H4 (cell line): Measurements from ENCODE around the gene ANO6. TPM values are rescaled to one million over a fixed set of nuclear protein-coding genes. Genes with fewer than 3 reads are reported as not detected.
"Not testable (repeated sequence)": the region's sequence is repeated elsewhere in the genome, so short reads cannot be mapped to it uniquely, and the experiment has no call there.

ENCODE experiments used
- DNase-seq: peaks from one replicate; pipeline ENCODE4 v3.0.0-alpha.2; 2015; ENCODE audit warnings: low spot score
- total RNA-seq: library from RNA; depleted of rRNA; stranded (reverse); fragments of >200 nt; shearing (Covaris generic); gene quantifications from 2 replicates; pipeline ENCODE4 v1.2.3, GENCODE V29; 2014

ANO6 gene
- total RNA-seq, 1 experiment from 2014 or later, result 37.6 TPM

- DNase-seq, result no peak
Observed at GRCh38 chr12:45309836-45310626, 94.1 kb downstream of the ANO6 start.

DNA sequence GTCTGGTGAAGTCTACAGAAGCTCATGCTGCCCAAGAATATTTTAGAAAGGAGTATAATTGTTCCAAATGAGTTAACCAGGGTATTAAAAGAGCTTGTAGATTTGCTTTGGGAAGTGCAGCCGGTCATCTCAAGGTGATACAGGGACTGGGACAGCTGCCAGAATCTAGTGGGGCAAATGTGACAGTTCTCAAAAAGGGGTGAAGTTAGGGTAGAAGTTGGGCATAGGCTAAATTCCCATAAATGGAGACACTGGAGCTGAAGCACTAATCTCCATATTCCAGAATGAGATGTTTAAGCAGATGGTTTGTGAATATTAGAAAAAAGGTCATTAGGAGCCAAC is 94.7 kb downstream of the ANO6 start:
- no peak for DNase-seq

- no peak for DNase-seq
Observed at GRCh38 chr12:45312012-45312411, 96.1 kb downstream of the ANO6 start.

- DNase-seq, result no peak
Observed at GRCh38 chr12:45314770-45315169, 98.9 kb downstream of the ANO6 start.

- DNase-seq, result no peak
Observed at GRCh38 chr12:45315462-45315861, 99.6 kb downstream of the ANO6 start.

- DNase-seq, result not testable (repeated sequence)
Observed at GRCh38 chr12:45317261-45317660, 101.4 kb downstream of the ANO6 start.

- DNase-seq, result no peak
Observed at GRCh38 chr12:45322810-45323209, 106.9 kb downstream of the ANO6 start.

- no peak for DNase-seq
Observed at GRCh38 chr12:45324391-45324790, 108.5 kb downstream of the ANO6 start.

- no peak for DNase-seq
Observed at GRCh38 chr12:45326358-45326975, 110.6 kb downstream of the ANO6 start.

- DNase-seq, result no peak
Observed at GRCh38 chr12:45327823-45328383, 112.0 kb downstream of the ANO6 start.

GRCh38 chr12:45329238-45329637 is 113.3 kb downstream of the ANO6 start:
- peak; percentile 29 for DNase-seq

GRCh38 chr12:45329702-45330101 is 113.8 kb downstream of the ANO6 start:
- DNase-seq, result no peak

- DNase-seq, result no peak
Observed at GRCh38 chr12:45331552-45331951, 115.7 kb downstream of the ANO6 start.

- no peak for DNase-seq
Observed at GRCh38 chr12:45334396-45334795, 118.5 kb downstream of the ANO6 start.

DNA sequence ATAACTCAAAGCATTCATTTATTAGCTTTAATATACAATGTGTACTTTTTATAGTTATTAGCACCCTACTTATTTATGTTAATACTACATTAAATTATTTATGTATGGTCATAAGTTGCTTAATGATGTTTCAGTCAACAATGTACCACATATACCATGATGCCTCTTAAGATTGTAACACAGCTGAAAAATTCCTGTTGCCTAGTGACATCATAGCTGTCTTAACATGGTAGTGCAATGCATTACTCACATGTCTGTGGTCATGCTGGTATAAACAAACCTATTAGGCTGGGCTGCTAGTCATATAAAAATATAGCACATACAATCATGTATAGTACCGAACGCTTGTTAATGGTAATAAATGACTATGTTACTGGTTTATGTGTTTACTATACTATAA is 120.4 kb downstream of the ANO6 start:
- DNase-seq, result peak; percentile 92

DNA sequence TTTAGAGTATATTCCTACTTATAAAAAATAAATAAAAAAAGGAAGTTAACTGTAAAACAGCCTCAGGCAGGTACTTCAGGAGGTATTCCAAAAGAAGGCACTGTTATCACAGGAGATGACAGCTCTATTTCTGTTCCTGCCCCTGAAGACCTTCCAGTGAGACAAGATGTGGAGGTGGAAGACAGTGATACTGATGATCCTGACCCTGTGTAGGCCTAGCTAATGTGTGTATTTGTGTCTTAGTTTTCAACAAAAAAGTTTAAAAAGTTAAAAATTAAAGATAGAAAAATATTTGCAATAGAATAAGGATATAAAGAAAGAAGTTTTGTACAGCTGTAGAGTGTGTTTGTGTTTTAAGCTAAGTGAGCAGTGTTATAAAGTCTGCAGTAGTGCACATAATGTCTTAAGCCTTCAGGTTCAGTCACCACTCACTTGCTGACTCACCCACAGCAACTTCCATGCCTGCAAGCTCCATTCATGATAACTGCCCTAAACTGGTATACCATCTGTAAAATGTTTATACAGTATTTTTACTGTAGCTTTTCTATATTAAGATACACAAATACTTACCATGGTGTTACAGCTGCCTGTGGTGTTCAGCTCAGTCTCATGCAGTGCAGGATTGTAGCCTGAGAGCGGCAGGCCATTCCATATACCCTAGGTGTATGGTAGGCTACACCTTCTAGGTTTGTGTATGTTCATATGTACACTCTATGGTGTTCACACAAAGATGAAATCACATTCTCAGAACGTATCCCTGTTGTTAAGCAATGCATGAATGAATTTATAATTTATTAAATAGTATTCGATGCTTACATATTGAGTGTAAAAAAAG is 121.1 kb downstream of the ANO6 start:
- DNase-seq, result peak; percentile 92

DNA sequence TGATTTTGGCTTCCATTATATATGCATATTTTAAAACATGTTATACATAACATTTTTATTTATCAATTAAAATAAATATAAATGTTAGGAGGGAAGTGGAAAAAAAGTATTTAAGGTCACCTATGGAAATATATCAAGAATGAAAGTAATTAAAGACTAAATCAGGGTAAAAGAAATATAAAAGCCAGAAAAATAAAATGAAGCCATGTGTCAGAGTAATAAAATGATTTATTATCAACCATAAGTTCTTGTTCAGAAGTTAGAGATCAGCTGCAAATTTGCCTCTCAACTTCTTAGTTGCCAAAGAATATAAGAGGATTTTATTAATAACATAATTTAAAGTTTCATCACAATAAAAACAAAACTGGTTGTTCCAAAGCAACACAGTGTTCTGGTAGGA is 121.9 kb downstream of the ANO6 start:
- DNase-seq, result no peak

DNA sequence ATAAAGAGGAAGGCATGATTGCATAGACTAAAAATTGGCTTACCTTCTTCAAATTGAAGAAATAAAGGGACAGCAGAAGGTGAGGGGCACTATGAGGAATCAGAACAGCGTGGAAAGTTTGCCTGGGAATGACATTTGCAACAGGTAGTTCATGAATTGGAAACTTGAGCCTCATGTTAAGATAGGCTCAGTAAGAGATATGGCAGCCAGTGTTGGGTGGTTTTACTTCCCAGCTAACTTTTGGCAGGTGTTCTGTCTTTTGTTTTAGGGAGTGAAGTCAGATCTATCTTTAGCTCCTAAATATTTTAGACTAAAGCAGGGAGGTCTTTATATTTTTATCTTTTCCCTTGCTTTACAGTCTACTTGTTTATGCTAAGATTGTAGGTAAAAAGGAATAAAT is 122.4 kb downstream of the ANO6 start:
- no peak for DNase-seq

- no peak for DNase-seq
Observed at GRCh38 chr12:45339035-45339434, 123.1 kb downstream of the ANO6 start.

GRCh38 chr12:45342171-45342570 is 126.3 kb downstream of the ANO6 start:
- DNase-seq, result no peak

- DNase-seq, result no peak
Observed at GRCh38 chr12:45342848-45343247, 127.0 kb downstream of the ANO6 start.

DNA sequence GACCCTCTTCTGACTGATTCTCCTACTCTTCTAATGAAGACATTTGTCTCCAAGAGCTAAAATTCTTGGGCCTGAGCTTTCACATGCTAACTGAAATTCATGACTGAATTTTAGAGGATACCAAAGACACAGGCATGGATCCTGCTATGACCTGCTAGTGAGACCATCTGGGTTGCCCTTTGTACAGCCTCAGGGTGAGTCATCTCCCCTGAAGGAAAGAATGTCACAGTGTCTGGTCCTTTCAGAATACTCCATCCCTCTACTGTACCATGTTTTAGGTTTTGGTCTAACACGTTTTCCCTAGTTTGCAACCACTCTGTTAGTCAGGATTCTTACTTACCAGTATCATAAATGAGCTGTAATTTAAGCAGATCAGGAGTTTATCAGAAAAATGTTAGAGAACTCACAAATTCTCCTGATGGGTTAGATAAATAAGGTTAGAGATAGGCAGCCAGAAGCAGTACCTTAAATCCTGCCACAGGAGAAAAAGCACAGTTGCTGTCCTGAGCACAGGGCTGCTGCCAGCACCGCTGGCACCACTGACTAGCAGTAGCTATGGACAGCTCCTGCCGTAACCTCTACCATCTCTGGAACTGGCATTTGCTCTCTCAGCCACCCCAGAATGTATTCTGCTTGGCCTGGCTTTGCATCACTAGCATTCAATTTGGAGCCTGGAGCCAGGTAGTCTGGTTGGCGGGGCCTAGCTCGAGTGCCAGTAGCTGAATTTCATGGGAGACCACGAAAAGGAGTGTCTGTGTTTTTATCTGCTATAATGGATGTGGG is 127.6 kb downstream of the ANO6 start:
- DNase-seq, result no peak
